ENCODE measurements around the gene ACTR6.
"Not testable (repeated sequence)": the region's sequence is repeated elsewhere in the genome, so short reads cannot be mapped to it uniquely, and the experiment has no call there.

Gene ACTR6

DNA sequence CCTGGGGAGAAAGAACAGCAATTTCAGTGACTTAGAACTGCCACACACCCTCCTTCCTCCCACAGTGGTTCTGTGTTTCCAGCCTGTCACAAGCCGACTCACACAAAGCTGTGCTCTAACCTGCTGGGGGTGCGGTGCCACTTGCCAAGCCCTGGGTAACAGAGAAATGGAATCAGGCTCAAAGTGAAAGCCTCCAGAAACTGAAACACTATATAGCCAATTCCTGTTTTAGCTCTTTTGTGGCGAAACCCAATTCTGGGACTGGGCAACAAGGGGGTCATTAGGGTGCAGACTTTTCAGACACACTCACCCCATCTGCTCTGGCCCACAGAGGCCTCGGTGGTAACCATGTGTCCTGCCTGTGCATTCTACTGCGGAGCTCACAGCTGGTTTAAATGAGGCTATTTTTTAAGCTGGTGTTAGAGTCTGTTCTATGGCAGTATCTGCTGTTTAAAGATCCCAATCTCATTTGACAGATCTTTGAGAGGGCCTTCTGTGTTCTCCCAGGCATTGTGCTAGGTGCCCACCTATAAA lies 15.2 kb upstream of the ACTR6 start:
- DNase-seq (ENCODE audit: low read depth): no peak

DNA sequence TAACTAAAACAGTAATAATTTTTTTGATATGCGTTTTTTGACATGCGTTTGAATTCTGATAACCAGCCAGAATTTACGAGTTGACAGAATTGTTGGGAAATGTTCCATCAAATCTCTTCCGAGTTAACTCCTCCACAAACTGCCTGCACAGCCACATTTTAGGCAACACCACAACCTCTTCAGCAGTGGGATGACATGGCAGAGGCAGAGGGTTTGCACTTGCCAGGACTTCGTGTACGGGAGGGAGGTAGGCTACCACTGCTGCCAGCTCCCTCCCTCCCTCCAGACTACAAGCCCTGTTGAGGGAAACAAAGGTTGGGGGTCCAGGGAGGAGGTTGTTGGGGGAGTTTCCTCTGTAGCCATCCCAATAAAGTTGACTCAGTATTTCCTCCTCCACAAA lies 14.5 kb upstream of the ACTR6 start:
- no peak for DNase-seq (ENCODE audit: low read depth)

DNA sequence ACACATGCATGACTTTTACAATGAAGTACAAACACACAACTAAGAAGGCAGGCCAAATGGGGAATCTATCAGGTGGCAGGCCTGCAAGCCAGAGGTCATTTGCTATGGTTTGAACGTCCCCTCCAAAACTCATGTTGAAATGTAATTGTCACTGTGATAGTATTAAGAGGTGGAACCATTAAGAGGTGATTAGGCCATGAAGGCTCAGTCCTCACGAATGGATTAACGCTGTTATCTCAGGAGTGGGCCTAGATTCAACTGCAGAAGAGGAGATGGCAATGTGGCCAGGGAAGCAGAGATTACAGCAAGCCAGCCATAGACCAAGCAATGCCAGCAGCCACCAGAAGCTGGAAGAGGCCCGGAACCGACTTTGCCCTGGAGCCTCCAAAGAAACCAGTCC lies 13.5 kb upstream of the ACTR6 start:
- DNase-seq (ENCODE audit: low read depth): no peak

DNA sequence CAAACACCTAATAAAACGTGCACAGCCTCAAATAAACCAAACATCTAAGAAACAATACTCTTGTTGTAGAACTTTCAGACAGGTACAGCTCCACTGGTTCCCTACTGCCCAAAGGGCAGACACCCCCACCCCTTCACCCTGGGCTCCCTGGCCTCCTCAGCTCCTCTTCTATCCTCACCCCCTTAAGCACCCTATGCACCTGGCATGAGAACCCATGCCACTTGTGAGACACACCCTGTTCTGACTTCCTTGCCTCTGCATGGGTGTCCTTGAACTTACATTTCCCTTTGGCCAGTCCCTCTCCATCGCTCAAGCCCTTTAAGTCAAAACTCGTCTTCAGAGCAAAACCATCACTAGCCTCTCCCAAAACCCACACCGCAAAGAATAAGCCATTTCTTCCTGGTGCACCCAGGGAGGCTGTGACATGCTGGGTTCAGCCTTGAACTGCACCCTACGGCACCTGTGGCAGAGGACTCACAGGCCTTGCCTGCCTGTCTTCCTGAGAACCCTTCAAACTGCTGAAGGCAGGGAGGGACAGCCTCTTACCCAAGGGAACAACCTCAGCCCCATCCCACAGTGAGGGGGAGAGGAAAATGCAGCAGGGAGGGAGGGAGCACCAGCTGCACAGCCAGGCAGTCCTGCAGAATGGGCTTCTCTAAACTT lies 12.6 kb upstream of the ACTR6 start:
- no peak for DNase-seq (ENCODE audit: low read depth)

DNA sequence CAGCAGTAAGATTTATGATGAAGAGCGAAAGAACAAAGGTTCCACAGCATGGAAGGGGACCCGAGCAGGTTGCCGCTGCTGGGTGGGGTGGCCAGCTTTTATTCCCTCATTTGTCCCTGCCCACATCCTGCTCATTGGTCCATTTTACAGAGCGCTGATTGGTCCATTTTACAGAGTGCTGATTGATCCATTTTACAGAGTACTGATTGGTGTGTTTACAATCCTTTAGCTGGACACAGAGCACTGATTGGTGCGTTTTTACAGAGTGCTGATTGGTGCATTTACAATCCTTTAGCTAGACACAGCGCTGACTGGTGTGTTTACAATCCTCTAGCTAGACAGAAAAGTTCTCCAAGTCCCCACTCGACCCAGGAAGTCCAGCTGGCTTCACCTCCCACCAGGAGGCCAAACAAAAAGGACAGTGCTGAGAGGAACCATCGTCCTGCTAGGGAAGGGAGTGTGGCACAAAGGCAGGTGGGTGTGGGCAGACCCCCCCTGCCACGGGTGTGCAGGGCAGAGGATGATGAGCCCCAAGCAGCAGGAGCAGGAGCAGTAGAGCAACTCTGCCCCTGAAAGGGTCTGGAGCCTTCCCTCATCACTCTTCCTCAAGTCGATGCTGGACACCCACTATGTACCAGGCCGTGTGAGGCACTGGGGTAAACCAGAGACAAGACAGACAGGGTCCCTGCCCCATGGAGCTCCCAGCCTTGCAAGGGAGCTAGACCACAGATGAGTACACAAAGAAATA lies 11.6 kb upstream of the ACTR6 start:
- DNase-seq (ENCODE audit: low read depth): not testable (repeated sequence)

DNA sequence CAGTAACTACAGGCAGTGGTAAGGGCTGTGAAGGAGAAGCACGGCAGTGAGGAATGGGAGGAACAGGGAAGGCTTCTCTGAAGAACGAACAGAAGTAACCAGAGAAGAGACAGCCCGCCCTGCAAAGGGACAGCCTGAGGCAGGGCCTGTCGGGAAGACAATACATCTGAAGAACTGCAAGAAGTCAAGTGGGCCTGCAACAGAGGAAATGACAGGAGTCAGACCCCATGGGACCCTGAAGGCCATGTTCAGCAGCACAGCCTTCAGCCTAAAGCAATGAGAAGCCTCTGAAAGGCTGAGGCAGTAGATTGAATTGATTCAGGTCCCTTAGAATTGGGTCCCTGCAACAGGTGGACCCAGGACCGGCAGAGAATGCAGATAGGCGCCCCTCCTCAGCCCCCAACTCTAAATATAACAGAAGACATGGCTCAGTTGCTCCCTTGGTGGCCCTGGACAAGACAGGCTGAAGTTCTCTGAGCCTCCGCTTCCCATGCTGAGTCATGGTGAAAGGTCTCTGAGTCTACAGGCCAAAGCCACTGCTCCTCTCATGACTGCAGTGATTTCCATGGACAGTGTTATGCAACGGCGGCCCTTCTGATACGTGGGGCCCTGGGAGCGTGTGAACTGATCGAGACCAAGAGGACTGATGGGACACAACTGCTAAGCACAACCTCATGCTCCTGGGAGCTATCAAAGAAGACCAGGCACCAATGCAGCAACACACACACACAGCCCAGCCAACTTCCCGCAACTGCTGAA lies 10.8 kb upstream of the ACTR6 start:
- no peak for DNase-seq (ENCODE audit: low read depth)

DNA sequence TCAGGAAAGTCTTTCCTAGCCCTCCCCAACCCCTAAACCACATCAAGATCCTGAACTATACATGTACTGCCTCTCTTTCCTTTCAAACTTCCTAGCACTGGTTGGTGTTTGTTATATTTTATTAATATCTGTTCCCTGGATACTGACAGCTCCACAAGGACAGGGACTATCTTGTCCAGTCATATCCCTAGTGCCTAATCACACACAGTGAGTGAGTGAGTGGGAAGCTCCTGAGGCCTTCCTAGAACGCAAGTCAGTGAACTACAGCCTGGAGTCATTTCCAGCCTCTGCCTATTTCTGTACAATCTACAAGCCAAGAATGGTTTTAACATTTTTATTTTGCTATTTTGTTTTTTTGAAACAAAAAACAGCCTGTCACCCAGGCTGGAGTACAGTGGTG lies 7.5 kb upstream of the ACTR6 start:
- no peak for DNase-seq (ENCODE audit: low read depth)

DNA sequence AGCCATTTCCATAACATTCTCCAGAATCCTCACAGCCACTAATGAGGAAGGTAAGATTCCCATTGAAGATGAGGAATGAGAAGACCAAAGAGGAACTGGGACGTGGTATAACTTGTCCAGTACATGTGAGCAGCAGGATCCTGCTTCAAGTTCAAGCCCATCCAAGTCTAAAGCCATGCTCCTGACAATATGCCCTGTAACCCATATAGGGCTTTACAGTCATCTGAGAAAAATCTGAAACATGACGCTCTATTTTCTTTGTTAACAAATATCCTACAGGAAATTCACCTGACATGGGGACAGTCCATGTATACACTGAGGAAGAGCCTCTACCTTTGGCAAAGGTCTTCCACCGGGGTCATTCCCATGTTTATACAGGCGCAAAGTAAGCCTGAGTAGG lies 3.1 kb upstream of the ACTR6 start:
- no peak for DNase-seq (ENCODE audit: low read depth)

DNA sequence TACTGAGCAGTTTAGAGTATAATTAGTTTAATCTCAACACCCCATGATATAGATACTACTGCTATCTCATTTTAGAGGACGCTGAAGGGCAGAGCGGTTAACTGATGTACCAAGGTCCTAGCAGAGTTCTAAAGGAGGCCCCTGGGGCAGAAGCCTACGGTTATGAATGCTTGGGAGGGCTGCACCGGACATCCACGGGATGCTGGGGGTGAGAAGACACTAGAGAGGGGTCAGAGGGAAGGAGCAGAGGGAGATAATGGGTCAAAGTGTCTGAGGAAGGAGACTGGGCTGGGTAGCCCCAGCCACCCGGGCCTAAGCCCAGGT lies 1.6 kb upstream of the ACTR6 start:
- no peak for DNase-seq (ENCODE audit: low read depth)

DNA sequence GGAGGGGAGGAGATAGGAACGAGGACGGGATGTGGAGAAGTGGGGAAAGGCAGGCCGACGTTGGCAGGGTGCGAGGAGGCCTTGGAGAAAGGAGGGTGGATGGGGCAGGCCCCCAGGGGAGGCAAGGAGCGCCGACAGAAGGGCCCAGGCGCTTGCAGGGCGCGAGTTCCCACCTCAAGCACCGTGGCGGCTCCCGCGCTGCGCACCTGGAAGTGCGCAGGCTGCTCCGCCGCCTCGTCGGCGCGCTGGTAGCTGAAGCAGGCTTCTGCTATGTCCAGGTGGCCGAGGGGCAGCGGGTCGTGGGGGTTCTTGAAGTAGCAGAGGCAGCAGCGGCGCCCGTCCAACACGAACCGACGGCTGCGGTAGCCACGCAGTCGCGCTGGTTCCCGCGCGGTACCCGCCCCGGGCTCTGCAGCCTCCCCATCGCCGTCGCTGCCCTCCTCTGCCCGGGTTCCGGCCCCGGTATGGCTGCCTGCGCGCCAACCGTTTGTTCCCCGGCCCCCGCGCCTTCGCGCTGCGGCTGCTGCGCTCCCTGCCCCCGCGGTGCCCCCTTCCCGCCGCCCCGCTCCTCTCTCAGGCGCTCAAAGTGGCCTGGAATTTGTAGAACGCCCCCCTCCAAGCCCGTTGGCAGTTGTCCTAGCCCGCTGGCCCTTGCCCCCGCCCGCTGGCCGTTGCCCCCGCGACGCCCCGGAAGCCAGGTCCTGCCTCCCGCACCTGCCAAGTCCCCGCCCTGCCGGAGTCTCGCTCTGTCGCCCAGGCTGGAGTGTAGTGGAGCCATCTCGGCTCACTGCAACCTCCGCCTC lies 1.1 kb upstream of the ACTR6 start:
- peak; percentile 46 for DNase-seq (ENCODE audit: low read depth)

DNA sequence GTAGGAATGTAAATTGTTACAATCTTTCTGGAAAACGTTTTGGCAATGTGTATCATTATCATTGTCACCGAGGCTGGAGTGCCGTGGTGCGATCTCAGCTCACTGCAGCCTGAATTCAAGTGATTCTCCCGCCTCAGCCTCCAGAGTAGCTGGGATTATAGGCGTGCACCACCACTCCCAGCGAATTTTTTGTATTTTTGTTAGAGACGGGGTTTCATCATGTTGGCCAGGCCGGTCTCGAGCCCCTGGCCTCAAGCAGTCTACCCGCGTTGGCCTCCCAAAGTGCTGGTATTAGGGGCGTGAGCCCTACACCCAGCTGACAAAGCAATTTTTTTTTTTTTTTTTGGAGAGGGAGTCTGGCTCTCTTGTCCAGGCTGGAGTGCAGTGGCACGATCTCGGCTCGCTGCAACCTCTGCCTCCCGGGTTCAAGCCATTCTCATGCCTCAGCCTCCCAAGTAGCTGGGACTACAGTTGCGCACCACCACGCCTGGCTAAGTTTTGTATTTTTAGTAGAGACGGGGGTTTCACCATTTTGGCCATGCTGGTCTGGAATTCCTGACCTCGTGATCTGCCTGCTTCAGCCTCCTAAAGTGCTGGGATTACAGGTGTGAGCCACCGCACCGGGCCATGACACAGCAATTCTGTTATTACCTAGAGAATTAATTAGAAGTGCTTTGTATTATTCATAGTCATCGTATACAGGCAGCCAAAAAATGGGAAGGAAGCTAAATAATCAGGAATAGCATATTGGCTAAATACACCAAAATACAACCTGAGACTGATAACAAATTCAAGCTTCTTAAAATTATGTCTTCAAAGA lies 1.2 kb downstream of the ACTR6 start:
- no peak for DNase-seq (ENCODE audit: low read depth)

DNA sequence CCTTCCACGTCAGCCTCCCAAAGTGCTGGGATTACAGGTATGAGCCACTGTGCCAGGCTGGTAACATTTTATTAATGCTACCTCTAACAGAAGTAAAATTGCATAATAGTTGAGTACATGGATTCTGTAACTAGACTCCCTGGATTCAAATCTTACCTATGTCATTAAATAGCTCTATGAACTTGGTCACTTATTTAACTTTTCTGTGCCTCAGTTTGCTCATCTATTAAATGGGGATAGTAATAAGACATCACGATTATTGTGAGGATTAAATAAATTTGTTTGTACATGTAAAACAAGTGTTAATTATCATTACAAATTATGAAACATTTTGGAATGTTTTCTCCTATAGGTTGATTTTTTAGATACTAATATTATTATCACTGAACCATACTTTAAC lies 6.7 kb downstream of the ACTR6 start:
- DNase-seq (ENCODE audit: low read depth): no peak

DNA sequence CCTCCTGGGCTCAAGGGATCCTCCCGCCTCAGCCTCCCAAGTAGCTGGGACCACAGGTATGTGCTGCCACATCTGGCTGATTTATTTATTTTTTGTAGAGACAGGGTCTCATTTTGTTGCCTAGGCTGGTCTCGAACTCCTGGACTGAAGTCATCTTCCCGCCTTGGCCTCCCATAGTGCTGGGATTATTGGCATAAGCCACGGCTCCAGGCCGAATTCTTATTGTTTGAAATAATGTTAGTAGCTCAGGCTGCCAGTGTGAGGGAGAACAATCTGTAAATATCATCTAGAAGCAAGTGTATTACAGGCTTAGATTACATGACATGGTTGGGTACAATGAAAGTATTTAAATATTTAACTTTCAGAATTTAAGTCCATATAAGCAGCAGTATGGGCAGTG lies 8.2 kb downstream of the ACTR6 start:
- DNase-seq (ENCODE audit: low read depth): no peak

DNA sequence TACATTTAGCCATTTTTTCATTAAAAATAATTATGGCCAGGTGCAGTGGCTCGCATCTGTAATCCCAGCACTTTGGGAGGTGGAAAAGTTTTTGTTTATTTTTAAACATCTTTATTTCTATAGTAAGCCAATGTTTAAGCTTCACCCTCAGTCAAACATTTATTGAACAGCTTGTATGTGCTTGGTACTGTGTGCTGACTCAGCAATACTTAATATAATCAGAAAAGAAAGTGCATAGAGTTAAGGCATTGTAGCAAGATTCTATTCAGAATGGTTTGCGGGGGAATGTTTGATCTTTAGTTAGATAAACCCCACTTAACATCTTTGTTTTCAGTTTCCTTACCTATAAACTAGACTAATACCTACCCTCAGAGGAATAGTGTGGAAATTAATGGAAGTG lies 11.1 kb downstream of the ACTR6 start:
- DNase-seq (ENCODE audit: low read depth): no peak

DNA sequence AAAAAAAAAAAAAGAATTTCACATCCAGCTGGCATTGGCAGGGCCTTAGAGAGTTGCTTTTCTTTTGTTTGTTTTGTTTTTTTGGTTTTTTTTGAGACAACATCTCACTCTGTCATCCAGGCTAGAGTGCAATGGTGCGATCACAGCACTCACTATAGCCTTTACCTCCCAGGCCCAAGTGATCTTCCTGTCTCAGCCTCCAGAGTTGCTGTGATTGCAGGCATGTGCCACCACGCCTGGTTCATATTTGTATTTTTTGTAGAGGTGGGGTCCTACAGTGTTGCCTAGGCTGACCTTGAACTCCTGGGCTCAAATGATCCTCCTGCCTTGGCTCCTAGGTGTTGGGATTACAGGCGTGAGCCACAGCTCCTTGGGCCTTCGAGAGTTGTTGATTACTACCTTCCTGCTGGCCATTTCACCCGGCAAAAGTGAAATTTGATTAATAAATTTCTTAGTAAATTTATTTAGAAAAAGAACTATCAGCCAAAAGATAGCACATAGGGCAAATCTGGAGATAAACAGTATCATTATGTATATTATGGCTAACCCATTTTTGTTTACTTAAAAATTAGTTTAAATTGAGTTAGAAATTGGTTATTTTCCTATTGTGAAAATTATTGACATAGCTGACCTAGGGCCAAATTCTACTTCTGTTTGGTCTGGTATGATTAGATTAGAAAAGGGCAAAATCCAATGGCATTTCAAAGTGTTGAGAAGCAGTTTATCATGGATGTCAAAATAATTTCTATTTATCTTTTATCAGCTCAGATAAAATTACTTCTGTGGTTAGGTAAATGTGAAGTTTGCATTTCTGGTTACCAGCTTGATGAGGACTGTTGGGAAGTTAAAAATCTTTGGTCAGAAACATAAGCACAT lies 12.6 kb downstream of the ACTR6 start:
- no peak for DNase-seq (ENCODE audit: low read depth)

DNA sequence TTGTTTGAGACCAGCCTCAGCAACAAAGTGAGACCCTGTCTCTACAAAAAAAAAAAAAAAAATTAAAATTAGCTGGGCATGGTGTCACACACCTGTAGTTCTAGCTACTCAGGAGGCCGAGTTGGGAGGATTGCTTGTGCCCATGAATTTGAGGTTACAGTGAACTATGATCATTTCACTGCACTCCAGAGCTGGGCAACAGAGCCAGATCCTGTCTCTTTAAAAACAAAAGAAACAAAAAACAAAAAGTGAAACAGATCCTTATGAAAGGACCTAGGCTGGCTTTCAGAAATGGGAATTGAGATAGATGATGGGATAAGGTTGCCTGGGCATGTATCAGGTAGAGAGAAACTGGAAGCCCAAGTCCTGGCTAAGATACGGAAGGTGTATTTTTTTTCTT lies 13.9 kb downstream of the ACTR6 start:
- DNase-seq (ENCODE audit: low read depth): no peak

DNA sequence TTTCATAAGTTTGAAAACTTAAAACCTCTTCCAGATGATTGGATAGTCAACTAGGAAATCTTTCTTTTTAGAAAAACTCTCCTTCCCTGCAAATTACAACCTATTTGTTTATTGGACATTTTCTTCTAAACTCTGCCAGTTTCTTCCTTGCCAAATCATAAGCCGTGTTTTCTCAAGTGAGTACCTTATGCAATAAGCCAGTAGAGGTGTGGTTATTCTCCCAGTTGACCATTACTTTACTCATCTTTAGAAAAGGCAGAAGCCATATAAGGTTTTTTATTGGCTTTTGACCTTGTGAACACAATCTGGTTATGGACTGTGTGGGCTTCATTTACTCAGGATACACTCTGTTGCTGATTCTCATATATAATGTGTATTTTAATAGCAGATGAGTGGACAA lies 14.6 kb downstream of the ACTR6 start:
- no peak for DNase-seq (ENCODE audit: low read depth)

DNA sequence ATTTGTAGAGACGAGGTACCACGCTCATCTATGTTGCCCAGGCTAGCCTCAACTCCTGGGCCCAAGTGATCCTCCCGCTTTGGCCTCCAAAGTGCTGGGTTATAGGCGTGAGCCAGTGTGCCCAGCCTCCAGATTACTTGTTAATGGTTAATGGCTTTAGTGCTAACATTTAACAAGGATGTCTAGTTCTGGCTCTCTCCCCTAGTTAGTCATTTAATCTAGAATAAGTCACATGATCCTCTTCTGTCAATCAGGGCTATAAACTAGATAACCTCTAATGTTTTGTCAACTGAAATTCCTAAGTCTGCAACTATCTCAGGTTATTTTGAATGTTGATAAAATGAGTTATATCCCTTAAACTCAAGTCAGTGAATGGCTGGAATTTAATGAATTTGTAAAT lies 15.7 kb downstream of the ACTR6 start:
- DNase-seq (ENCODE audit: low read depth): no peak

DNA sequence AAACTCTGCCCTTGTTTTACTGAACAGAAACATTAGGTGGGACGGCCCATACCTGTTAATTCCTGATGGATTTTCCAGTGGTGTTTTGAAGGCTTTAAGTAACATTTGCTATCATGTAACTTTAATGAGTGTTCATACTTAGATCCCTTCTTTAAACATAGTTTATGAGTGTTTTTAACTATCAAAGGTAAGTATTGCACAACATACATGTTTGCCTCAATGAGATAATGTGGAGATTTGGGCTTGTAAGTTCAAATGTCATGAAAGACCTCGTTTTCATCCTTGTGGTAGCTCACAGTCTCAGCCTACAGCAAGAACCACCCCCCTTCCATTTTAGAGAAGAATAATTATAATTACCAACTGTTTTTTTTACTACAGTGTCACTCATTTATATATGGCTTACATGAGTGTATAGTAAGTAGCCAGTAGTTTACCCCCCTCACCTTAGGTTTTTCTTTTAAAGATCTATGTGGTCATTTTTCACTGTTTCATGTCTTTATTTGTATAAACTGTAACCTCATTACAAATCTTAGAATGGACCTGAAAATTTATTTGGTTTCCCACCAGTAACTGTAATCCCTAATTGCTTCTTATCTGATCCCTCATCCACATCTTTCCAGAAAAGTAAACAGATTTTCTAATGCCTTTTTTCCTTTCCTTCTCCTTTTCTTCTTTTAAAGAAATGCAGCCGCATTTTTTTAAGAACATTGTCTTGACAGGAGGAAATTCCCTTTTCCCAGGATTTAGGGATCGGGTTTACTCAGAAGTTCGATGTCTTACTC lies 18.9 kb downstream of the ACTR6 start:
- DNase-seq (ENCODE audit: low read depth): no peak

DNA sequence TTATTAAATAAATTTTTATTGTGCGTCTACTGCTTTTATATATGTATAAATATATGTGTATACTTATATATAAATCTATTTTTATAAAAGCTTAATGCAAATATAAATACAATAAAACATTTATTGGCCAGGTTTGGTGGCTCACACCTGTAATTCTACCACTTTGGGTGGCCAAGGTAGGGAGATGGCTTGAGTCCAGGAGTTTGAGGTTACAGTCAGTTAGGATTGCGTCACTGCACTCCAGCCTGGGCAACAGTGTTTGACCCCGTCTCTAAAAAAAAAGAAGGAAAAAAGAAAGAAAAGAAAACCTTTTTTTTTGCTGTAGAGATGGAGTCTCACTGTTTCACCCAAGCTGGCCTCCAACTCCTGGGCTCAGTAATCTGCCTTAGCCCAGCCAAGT lies 20.9 kb downstream of the ACTR6 start:
- no peak for DNase-seq (ENCODE audit: low read depth)
